Measurements from ENCODE around the gene SLC18A2. TPM values are rescaled to one million over a fixed set of nuclear protein-coding genes. Genes with fewer than 3 reads are reported as not detected.

Gene SLC18A2
- total and polyA plus RNA-seq, 10 of the 15 experiments (the other 5 are each of a cell fraction or from before 2014, with no cell fraction given): 0.06 to 1.1 (median 0.25) TPM; not detected in 5

- RAD21 ChIA-PET (ENCODE audit: unreplicated experiment): no interaction called here
- ATAC-seq (no peak), FAIRE-seq (no peak), DNase-seq (ENCODE audit: low read depth, low spot score) (no peak)
- Histone ChIP-seq H3K36me3 (ENCODE audit: control insufficient read depth in 2 of 2, insufficient read depth in 2 of 2, low read length in 1 of 2) (no peaks in the 10 kb centered on the region), H4K20me1 (ENCODE audit: control insufficient read depth, insufficient read depth) (no peaks in the 10 kb centered on the region), H3K9me3 (replicated peaks; ENCODE audit: control insufficient read depth, insufficient read depth, low read length) (no peaks in the 10 kb centered on the region), H2AFZ (ENCODE audit: control insufficient read depth, low read depth, low read length) (no peak overlapping the region), H3K79me2 (ENCODE audit: control insufficient read depth, insufficient read depth, low read length) (no peaks in the 10 kb centered on the region), H3K9ac (ENCODE audit: control insufficient read depth, insufficient read depth, low read length) (no peak overlapping the region), H3K27me3 (replicated peaks in 1 of 2; ENCODE audit: control insufficient read depth in 2 of 2, insufficient read depth in 2 of 2, low read length in 1 of 2) (no peaks in the 10 kb centered on the region), H3K4me3 (no peak overlapping the region), H3K4me1 (ENCODE audit: control insufficient read depth, insufficient read depth, low read length) (no peaks in the 10 kb centered on the region), H3K27ac (ENCODE audit: control insufficient read depth, insufficient read depth) (no peak overlapping the region), H3K4me2 (ENCODE audit: control insufficient read depth, insufficient read depth) (no peak overlapping the region)
- 95% methylated on average over 3 of the region's 3 CpGs for WGBS (ENCODE audit: insufficient coverage, insufficient replicate concordance, low lambda C conversion rate, missing lambda C conversion rate)
- TF ChIP-seq NR2C1 (IDR thresholded peaks at IDR 0.05) (no peak), TARDBP (IDR thresholded peaks at IDR 0.05; ENCODE audit: borderline replicate concordance) (no peak), HDGF (IDR thresholded peaks at IDR 0.05) (no peak), BACH1 (IDR thresholded peaks at IDR 0.05; ENCODE audit: borderline replicate concordance) (no peak), ZNF384 (IDR thresholded peaks at IDR 0.05; ENCODE audit: borderline replicate concordance, low read depth, low read length) (no peak), RFX5 (IDR thresholded peaks at IDR 0.05; ENCODE audit: low read depth, low read length) (no peak), SUZ12 (IDR thresholded peaks at IDR 0.05; ENCODE audit: unreplicated experiment) (no peak), BCL3 (IDR thresholded peaks at IDR 0.05; ENCODE audit: borderline replicate concordance, insufficient read depth, low read depth, low read length, poor library complexity, severe bottlenecking) (no peak)
- in situ Hi-C loops (cut with MboI) (no loop called here), intact Hi-C loops (cut with micrococcal nuclease; ENCODE audit: unreplicated experiment) (no loop called here)
- SMC1A ChIA-PET (ENCODE audit: uncharacterized antibody, unreplicated experiment): no interaction called here
- POLR2A ChIA-PET: no interaction called here
- CTCF ChIA-PET: no interaction called here
- no TSS peak for BruUV-seq (replicated peaks)
Observed at GRCh38 chr10:117273980-117274379, 33.1 kb downstream of the SLC18A2 start.

Measured in GM12878 (cell line).